HG03108 (cell line): ENCODE results near the gene FN1.
"Not testable (repeated sequence)": the region's sequence is repeated elsewhere in the genome, so short reads cannot be mapped to it uniquely, and the experiment has no call there.

Experiments
- ATAC-seq: cut with Tn5 transposase; IDR thresholded peaks from one replicate; pipeline ENCODE4 v1.9.1; 2021; ENCODE audit warnings: moderate library complexity; ENCODE audit not compliant: unreplicated experiment

The FN1 gene

GRCh38 chr2:215423928-215424540, 11.8 kb downstream of the FN1 start:
- no peak for ATAC-seq

- no peak for ATAC-seq
Observed at GRCh38 chr2:215423234-215423633, 12.6 kb downstream of the FN1 start.

GRCh38 chr2:215422676-215423075, 13.2 kb downstream of the FN1 start:
- ATAC-seq = no peak

DNA sequence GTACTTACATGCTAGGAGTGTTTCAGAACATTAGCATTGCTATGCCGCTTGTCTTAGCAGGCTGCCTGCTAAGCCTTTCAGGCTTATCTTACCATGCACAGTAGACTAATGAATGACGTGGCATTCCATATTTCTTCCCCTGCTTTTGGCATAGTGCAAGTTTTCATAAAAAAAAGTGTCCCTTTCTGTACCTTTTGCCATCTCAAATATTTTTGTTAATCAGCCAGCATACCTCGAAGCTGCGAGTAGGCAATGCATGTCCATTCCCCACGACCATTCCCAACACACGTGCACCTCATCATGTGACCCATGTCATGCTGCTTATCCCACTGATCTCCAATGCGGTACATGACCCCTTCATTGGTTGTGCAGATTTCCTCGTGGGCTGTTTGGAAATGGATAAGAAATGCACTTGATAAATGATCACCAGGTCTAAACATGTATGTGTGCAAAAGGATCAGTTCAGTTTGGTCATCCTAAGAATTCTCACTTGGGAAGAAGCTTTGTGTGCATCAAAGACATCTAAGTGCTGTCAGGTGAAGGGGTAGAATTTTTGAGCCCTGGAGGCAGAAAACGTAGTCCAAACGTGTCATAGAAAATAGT, 13.9 kb downstream of the FN1 start:
- ATAC-seq = no peak

- ATAC-seq = no peak
Observed at GRCh38 chr2:215420471-215420935, 15.4 kb downstream of the FN1 start.

DNA sequence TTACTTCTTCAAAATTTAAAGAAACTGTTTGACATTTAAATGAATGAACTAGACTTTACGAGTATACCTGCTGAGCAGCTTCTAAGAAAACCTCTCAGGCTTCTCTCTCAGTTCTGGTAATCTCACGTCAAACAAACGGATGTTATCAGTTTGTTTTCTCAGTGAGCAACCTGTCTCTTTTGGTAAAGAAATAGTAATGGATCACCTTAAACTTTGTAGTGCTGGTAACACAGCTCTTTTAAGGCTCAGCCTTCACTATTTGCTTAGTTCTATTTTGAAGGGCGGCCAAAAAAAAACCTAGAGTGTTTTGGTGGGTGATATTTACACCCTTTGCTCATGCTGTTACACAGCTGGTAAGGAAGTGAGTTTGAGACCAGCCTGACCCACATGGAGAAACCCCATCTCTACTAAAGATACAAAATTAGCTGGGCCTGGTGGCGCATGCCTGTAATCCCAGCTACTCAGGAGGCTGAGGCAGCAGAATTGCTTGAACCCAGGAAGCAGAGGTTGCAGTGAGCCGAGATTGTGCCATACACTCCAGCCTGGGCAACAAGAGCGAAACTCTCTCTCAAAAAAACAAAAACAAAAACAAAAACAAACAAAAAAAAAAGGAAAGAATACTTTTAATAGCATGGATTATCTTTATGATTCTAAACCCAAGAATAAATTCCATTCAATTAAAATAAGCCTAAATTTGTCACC, 15.9 kb downstream of the FN1 start:
- ATAC-seq = no peak

DNA sequence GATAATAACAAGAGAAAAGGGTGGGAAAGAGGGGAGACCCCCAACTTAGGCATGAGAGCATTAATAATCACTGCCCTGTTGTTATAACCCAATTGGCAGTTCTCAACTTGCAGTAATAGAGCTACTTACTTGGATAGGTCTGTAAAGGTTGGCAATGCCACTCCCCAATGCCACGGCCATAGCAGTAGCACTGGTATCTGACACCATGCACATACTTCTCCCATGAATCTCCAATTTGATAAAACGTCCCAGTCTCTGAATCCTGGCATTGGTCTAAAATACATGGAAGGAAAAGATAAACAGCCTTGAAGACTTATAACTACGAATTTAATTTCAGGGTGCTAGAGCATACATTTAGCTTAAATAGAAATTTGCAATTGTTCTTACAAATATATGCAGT, 16.8 kb downstream of the FN1 start:
- ATAC-seq = no peak

- ATAC-seq = no peak
Observed at GRCh38 chr2:215418064-215418963, 17.6 kb downstream of the FN1 start.

- ATAC-seq = no peak
Observed at GRCh38 chr2:215417400-215417951, 18.4 kb downstream of the FN1 start.

- no peak for ATAC-seq
Observed at GRCh38 chr2:215416656-215417055, 19.2 kb downstream of the FN1 start.

DNA sequence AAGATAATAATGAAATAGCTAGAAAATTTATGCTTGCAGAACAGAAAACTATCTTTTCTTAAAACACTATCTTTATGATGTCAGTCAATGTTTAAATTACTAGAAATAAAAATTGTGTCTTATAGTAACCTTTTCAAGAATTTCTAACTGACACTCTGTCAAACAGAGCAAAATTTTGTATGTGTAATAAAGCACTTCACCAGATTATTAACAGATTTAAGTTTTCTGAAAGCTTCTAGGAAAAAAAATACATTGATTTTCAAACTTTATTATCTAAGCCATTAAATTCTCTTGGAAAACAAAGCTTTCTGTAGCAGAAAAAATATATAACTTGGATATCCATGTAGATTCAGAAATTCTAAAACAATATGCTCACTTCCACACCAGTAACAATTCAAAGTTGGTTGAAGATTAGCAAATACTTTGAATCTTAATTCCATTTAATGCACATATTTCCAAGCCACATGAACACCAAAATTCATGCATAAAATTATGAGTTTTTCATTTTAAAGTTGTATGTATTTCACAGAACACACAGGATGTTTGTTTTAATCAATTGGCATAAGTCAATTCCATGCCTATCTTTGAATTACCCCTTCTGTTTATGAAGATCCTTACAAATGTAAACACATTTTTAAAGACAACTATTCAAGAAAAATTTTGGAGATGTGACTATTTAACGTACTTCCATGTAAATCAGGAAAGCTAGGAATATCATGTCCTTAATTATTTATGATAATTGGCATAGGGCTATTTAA, 19.9 kb downstream of the FN1 start:
- no peak for ATAC-seq

- ATAC-seq = no peak
Observed at GRCh38 chr2:215415218-215415617, 20.6 kb downstream of the FN1 start.

- no peak for ATAC-seq
Observed at GRCh38 chr2:215414674-215415073, 21.2 kb downstream of the FN1 start.

DNA sequence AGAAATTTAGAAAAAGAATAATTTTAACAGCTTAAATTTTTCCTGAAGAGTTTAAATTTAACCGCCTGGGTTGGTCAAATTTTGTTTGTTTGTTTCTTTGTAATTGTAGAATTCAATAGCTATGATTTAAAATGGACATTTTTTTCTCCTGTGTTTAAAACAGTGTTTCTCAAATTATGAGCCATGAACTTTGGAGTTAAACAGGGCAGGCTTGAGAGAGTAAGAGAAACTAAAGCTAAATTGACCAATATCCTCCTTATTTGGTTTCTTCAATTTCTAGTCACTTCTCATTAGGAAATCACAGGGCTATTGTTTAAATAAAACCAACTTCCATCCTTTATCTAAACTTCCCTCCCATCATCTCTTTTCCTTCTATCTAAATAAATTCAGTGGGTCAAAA, 21.9 kb downstream of the FN1 start:
- no peak for ATAC-seq

GRCh38 chr2:215413484-215413777, 22.4 kb downstream of the FN1 start:
- no peak for ATAC-seq

GRCh38 chr2:215411941-215412743, 23.7 kb downstream of the FN1 start:
- no peak for ATAC-seq

- ATAC-seq = no peak
Observed at GRCh38 chr2:215410932-215411285, 25.0 kb downstream of the FN1 start.

GRCh38 chr2:215410181-215410931, 25.5 kb downstream of the FN1 start:
- not testable (repeated sequence) for ATAC-seq
